Left ventricle myocardium inferior (tissue), 1 donor: Measurements from ENCODE around the gene GPR137. TPM values are rescaled to one million over a fixed set of nuclear protein-coding genes. Genes with fewer than 3 reads are reported as not detected.

ENCODE experiments used
- DNase-seq: peaks from one replicate; pipeline ENCODE4 v3.0.0-alpha.2; 2020
- H3K27ac ChIP-seq: fragments of 200-600 bp; replicated peaks from 2 replicates; pipeline ENCODE4 v1.8.0; 2021
- H3K27me3 ChIP-seq: fragments of 200-600 bp; 2 replicates; pipeline ENCODE4 v1.8.0; 2021; ENCODE audit warnings: low read depth
- H3K36me3 ChIP-seq: fragments of 200-600 bp; 2 replicates; pipeline ENCODE4 v1.8.0; 2021
- H3K4me1 ChIP-seq: fragments of 200-600 bp; 2 replicates; pipeline ENCODE4 v1.8.0; 2021
- H3K4me3 ChIP-seq: fragments of 200-600 bp; 2 replicates; pipeline ENCODE4 v1.8.0; 2021; ENCODE audit warnings: mild to moderate bottlenecking, moderate library complexity
- H3K9me3 ChIP-seq: fragments of 200-600 bp; replicated peaks from 2 replicates; pipeline ENCODE4 v1.8.0; 2021
- intact Hi-C: fragments of 100-400 bp; cut with micrococcal nuclease; formaldehyde crosslinking; loops from one replicate; pipeline ENCODE4 v1.11.0; 2022
- total RNA-seq: library from RNA; stranded (reverse); fragmentation: NEBNext Ultra II Directional; extraction: Animal tissue kit (Norgen Biotek cat#: 25700); gene quantifications from one replicate; pipeline ENCODE4 v1.2.1, GENCODE V29; 2021
- TF ChIP-seq, protein P1 (sequence below): fragments of 200-600 bp; IDR thresholded peaks from 2 replicates; pipeline ENCODE4 v1.8.0; 2021; ENCODE audit warnings: antibody characterized with exemption, mild to moderate bottlenecking, borderline replicate concordance
- donor health status: DM: no; HTN: yes; CAD: no; lungs with severe emphysema.

Gene GPR137
- total RNA-seq, 1 donor from 2014 or later = 28.4 TPM

DNA sequence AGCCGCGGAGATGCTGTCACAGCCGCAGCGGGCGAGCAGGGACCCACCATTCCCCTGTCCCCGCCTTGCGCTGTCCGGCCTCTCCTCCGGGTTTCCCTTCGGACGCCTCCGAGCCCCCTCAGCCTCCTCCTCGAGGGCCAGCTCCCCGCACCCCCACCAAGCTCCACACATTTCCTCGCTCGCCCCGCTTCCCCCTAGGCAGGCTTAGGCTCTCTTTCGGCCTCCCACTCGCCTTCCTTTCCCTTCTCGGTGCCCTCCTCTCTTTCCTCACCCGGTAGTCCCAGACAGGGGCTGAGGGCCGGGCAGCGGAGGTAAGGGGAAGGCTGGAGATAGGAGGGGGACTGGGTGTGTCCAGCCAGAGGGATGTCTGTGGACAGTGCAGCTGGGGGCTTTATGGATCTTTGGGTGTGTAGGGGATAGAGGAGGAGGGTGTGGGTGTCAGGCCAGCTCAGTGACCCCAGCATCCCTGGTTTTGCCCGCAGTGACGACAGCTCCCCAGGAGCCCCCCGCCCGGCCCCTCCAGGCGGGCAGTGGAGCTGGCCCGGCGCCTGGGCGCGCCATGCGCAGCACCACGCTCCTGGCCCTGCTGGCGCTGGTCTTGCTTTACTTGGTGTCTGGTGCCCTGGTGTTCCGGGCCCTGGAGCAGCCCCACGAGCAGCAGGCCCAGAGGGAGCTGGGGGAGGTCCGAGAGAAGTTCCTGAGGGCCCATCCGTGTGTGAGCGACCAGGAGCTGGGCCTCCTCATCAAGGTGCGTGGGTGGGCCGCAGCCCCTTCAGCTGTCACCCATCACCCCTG lies 7.0 kb downstream of the GPR137 start:
- peak overlapping the region; percentile 61 for H3K4me3 ChIP-seq
- TF ChIP-seq, protein P1, sequence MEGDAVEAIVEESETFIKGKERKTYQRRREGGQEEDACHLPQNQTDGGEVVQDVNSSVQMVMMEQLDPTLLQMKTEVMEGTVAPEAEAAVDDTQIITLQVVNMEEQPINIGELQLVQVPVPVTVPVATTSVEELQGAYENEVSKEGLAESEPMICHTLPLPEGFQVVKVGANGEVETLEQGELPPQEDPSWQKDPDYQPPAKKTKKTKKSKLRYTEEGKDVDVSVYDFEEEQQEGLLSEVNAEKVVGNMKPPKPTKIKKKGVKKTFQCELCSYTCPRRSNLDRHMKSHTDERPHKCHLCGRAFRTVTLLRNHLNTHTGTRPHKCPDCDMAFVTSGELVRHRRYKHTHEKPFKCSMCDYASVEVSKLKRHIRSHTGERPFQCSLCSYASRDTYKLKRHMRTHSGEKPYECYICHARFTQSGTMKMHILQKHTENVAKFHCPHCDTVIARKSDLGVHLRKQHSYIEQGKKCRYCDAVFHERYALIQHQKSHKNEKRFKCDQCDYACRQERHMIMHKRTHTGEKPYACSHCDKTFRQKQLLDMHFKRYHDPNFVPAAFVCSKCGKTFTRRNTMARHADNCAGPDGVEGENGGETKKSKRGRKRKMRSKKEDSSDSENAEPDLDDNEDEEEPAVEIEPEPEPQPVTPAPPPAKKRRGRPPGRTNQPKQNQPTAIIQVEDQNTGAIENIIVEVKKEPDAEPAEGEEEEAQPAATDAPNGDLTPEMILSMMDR = no peak
- H3K27ac ChIP-seq = no peak overlapping the region
- intact Hi-C loops = no loop called here
- H3K4me1 ChIP-seq = peaks cover 18% of the 10 kb centered on the region
- peaks cover 80% of the 10 kb centered on the region for H3K27me3 ChIP-seq
- no peaks in the 10 kb centered on the region for H3K36me3 ChIP-seq
- no peaks in the 10 kb centered on the region for H3K9me3 ChIP-seq
- DNase-seq = no peak

- H3K36me3 ChIP-seq = no peaks in the 10 kb centered on the region
- TF ChIP-seq, protein P1 = no peak
- H3K4me3 ChIP-seq = no peak overlapping the region
- peaks cover 100% of the 10 kb centered on the region for H3K27me3 ChIP-seq
- peaks cover 28% of the 10 kb centered on the region for H3K4me1 ChIP-seq
- DNase-seq = no peak
- H3K9me3 ChIP-seq = no peaks in the 10 kb centered on the region
- no peak overlapping the region for H3K27ac ChIP-seq
- intact Hi-C loops = no loop called here
Observed at GRCh38 chr11:64294774-64295173, 9.1 kb downstream of the GPR137 start.

DNA sequence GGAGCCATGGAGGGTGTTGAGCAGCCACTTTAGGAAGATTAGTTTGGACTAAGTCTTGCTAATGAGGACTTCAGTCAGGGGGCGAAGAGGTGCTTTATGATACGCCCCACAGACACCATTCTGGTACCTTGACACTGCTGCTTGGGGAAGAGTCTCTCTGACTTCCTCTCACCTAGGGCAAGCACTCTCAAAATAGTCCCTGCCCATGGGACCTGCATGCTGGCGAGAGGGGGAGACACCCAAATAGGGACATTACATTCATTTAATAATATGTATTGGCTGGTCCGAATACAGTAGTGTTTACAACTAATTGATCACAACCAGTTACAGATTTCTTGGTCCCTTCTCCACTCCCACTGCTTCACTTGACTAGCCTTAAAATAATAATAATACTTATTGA lies 10.1 kb downstream of the GPR137 start:
- no peak overlapping the region for H3K4me3 ChIP-seq
- intact Hi-C loops = no loop called here
- H3K27me3 ChIP-seq = peaks cover 100% of the 10 kb centered on the region
- no peaks in the 10 kb centered on the region for H3K36me3 ChIP-seq
- peaks cover 38% of the 10 kb centered on the region for H3K4me1 ChIP-seq
- DNase-seq = no peak
- TF ChIP-seq, protein P1 = no peak
- H3K27ac ChIP-seq = no peak overlapping the region
- no peaks in the 10 kb centered on the region for H3K9me3 ChIP-seq

DNA sequence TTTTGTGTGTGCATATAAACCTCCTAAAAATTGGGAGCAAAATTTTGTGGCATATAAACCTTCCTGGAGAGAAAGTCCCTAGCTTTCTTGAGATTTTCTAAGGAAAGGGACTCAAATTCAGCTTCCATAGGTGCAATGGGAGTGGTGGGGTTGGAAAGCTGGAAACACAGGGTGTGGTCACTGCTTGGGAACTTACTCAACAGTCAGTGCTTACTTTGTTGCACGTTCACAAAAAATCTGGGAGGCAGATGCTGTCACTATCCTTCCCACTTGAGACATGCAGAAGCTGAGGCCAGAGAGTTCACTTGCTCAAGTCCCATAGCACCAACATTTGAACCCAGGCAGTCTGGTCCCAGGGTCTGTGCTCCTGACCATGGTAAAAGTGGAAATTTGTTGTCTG lies 10.6 kb downstream of the GPR137 start:
- intact Hi-C loops = no loop called here
- TF ChIP-seq, protein P1 = no peak
- peaks cover 40% of the 10 kb centered on the region for H3K4me1 ChIP-seq
- no peak overlapping the region for H3K27ac ChIP-seq
- DNase-seq = no peak
- no peak overlapping the region for H3K4me3 ChIP-seq
- peaks cover 96% of the 10 kb centered on the region for H3K27me3 ChIP-seq
- no peaks in the 10 kb centered on the region for H3K9me3 ChIP-seq
- H3K36me3 ChIP-seq = no peaks in the 10 kb centered on the region

DNA sequence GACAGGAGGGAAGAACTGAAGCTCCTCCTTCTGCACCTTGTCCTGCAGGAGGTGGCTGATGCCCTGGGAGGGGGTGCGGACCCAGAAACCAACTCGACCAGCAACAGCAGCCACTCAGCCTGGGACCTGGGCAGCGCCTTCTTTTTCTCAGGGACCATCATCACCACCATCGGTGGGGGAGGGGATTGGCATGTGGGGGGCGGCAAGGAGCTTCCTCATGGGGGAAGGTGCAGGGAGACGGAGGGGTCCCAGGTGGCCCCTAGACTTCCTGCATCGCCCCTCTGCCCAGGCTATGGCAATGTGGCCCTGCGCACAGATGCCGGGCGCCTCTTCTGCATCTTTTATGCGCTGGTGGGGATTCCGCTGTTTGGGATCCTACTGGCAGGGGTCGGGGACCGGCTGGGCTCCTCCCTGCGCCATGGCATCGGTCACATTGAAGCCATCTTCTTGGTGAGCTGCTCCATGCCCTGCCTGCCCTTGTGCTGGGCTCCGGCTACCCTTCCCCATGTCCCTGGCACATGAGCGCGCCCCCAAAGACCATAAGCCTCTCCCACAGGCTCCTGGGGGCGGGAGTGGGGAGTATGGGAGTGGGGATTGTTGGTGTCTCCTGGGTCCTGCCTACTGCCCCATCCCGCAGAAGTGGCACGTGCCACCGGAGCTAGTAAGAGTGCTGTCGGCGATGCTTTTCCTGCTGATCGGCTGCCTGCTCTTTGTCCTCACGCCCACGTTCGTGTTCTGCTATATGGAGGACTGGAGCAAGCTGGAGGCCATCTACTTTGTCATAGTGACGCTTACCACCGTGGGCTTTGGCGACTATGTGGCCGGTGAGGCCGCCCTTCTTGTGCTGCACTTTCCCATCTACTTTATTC lies 11.4 kb downstream of the GPR137 start:
- no peak for DNase-seq
- peaks cover 35% of the 10 kb centered on the region for H3K4me1 ChIP-seq
- H3K36me3 ChIP-seq = no peaks in the 10 kb centered on the region
- no peak overlapping the region for H3K27ac ChIP-seq
- no peaks in the 10 kb centered on the region for H3K9me3 ChIP-seq
- peaks cover 88% of the 10 kb centered on the region for H3K27me3 ChIP-seq
- no peak overlapping the region for H3K4me3 ChIP-seq
- TF ChIP-seq, protein P1 = no peak
- intact Hi-C loops = no loop called here
